KMS-11 (cell line): ENCODE data around the gene AKIP1.
A peak's percentile ranks its signal among the peaks of the same experiment; 100 is the strongest.

Experiments
- H2AFZ ChIP-seq: fragments of 200-600 bp; sonication (generic); 2 replicates; pipeline ENCODE4 v1.6.1; 2016; ENCODE audit warnings: antibody characterized with exemption, mixed run types, low read depth
- H3K27ac ChIP-seq: fragments of 200-600 bp; sonication (generic); 2 replicates; pipeline ENCODE4 v1.6.1; 2016; ENCODE audit warnings: mild to moderate bottlenecking, mixed run types
- H3K27me3 ChIP-seq: fragments of 200-600 bp; sonication (generic); 2 replicates; pipeline ENCODE4 v1.6.1; 2017; ENCODE audit warnings: mild to moderate bottlenecking, low read depth, mixed run types, moderate library complexity; ENCODE audit not compliant: insufficient read depth
- H3K36me3 ChIP-seq: fragments of 200-600 bp; sonication (generic); 2 replicates; pipeline ENCODE4 v1.6.1; 2017; ENCODE audit warnings: mild to moderate bottlenecking, mixed run types; ENCODE audit not compliant: insufficient read depth
- H3K4me1 ChIP-seq: fragments of 200-600 bp; sonication (generic); 2 replicates; pipeline ENCODE4 v1.6.1; 2016; ENCODE audit warnings: mild to moderate bottlenecking, low read depth, mixed run types; ENCODE audit not compliant: poor library complexity, severe bottlenecking
- H3K4me2 ChIP-seq: fragments of 200-600 bp; sonication (generic); 2 replicates; pipeline ENCODE4 v1.7.0; 2016; ENCODE audit warnings: mild to moderate bottlenecking, mixed run types
- H3K4me3 ChIP-seq: fragments of 200-600 bp; sonication (generic); IDR thresholded peaks from 2 replicates; pipeline ENCODE4 v1.6.1; 2017; ENCODE audit warnings: low read depth, low read length, mixed read lengths; ENCODE audit not compliant: insufficient read depth
- H3K79me2 ChIP-seq: fragments of 200-600 bp; sonication (generic); 2 replicates; pipeline ENCODE4 v1.6.1; 2016; ENCODE audit warnings: low read depth, mixed run types; ENCODE audit not compliant: insufficient read depth
- H3K9ac ChIP-seq: fragments of 200-600 bp; sonication (generic); 2 replicates; pipeline ENCODE4 v1.6.1; 2016; ENCODE audit warnings: mild to moderate bottlenecking, mixed run types
- H4K20me1 ChIP-seq: fragments of 200-600 bp; sonication (generic); 2 replicates; pipeline ENCODE4 v1.6.1; 2016; ENCODE audit warnings: mild to moderate bottlenecking, mixed run types; ENCODE audit not compliant: insufficient read depth
- TF ChIP-seq, protein P1 (sequence below): fragments of 200-600 bp; sonication (generic); conservative IDR thresholded peaks from 2 replicates; pipeline ENCODE4 v1.6.1; 2017; ENCODE audit warnings: low read depth, mild to moderate bottlenecking, antibody characterized with exemption, low read length, moderate library complexity, mixed read lengths

Gene AKIP1

DNA sequence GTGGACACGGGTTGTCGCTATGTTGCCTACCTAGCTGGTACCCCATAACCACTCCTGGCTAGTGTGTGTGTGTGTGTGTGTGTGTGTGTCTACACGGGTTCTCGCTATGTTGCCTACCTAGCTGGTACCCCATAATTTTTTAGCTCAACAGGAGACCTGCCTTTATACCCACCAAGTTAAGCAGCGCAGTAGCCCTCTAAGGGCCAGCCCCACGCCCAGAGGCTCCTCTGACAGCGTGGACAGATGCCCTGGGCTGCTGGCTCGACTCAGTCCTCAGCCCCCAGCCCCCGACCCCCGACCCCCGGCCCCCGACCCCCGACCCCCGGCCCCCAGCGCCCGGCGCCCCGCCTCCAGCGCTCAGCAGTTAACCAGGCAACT lies 351 bp upstream of the AKIP1 start:
- no peak overlapping the region for H3K27ac ChIP-seq
- H3K4me1 ChIP-seq = peaks cover 22% of the 10 kb centered on the region
- H3K4me3 ChIP-seq = no peak overlapping the region
- no peak overlapping the region for H3K9ac ChIP-seq
- no peaks in the 10 kb centered on the region for H3K36me3 ChIP-seq
- no peaks in the 10 kb centered on the region for H3K27me3 ChIP-seq
- peak overlapping the region; percentile 42 for H3K4me2 ChIP-seq
- H2AFZ ChIP-seq = peak overlapping the region; percentile 65
- no peaks in the 10 kb centered on the region for H3K79me2 ChIP-seq
- H4K20me1 ChIP-seq = no peaks in the 10 kb centered on the region
- TF ChIP-seq, protein P1, sequence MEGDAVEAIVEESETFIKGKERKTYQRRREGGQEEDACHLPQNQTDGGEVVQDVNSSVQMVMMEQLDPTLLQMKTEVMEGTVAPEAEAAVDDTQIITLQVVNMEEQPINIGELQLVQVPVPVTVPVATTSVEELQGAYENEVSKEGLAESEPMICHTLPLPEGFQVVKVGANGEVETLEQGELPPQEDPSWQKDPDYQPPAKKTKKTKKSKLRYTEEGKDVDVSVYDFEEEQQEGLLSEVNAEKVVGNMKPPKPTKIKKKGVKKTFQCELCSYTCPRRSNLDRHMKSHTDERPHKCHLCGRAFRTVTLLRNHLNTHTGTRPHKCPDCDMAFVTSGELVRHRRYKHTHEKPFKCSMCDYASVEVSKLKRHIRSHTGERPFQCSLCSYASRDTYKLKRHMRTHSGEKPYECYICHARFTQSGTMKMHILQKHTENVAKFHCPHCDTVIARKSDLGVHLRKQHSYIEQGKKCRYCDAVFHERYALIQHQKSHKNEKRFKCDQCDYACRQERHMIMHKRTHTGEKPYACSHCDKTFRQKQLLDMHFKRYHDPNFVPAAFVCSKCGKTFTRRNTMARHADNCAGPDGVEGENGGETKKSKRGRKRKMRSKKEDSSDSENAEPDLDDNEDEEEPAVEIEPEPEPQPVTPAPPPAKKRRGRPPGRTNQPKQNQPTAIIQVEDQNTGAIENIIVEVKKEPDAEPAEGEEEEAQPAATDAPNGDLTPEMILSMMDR = no peak

DNA sequence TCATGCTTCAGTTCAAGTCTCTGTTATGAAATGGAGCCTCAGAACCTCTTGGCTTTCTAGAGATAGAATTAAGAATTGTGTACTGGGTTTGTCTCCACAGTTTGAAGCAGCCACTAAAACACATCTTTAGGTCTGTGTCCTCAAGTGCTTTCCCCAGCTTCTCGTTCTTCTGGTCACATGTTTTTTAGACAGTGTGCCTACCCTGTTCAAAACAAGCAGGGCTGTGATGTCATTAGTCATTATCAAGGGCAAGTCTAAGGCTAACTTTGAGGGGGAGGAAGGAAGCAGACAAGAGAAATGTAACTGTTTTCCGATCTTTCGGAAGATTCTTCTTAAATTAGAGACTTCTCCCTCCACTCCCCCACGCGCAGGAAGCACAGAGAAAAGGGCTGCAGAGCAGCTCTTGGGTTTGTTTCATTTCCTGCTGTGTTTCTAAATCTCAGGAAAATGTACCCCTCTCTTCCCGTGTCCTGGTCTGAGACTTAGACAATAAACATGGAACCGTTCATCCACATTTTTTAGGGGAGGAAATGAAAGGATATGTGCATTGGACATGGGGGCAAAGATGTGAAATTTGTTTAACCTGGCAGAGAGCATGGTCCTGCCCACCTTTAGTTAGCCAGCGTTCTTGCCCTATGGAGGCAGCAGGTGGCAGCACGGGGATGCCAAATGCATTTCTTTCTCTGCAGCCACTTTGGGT lies 3.1 kb downstream of the AKIP1 start:
- Histone ChIP-seq H2AFZ (peak overlapping the region; percentile 64; the same call in 1 of the 2 replicates), H3K4me3 (no peak overlapping the region), H3K4me1 (peaks cover 28% of the 10 kb centered on the region), H3K27ac (peak overlapping the region; percentile 42), H3K79me2 (no peaks in the 10 kb centered on the region), H3K27me3 (no peaks in the 10 kb centered on the region), H3K4me2 (peak overlapping the region; percentile 53), H3K36me3 (no peaks in the 10 kb centered on the region), H4K20me1 (no peaks in the 10 kb centered on the region), H3K9ac (peak overlapping the region; percentile 8; the same call in 1 of the 2 replicates)
- TF ChIP-seq, protein P1 = peak; percentile 82

DNA sequence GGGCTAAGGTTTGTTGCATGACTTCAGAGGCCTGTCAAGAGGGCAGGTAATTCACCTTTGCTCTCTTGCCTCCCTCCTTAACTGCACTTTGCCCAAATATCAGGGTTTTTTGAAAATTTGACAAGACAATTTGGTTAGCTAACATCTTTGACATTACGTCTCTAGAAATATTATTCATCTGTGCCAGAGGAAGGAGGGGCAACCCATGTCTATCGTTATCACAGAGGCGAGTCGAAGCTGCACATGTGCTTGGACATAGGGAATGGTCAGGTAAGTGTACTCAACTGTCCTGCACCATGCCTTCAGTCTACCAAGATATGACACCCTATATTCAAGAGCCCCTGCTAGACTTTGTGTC lies 3.7 kb downstream of the AKIP1 start:
- Histone ChIP-seq H3K4me2 (peak overlapping the region; percentile 53; the same call in 1 of the 2 replicates), H3K9ac (no peak overlapping the region), H3K27me3 (no peaks in the 10 kb centered on the region), H3K79me2 (no peaks in the 10 kb centered on the region), H3K36me3 (no peaks in the 10 kb centered on the region), H3K27ac (no peak overlapping the region; the same call in 1 of the 2 replicates), H3K4me1 (peaks cover 28% of the 10 kb centered on the region), H2AFZ (no peak overlapping the region), H3K4me3 (no peak overlapping the region), H4K20me1 (no peaks in the 10 kb centered on the region)
- TF ChIP-seq, protein P1 = peak; percentile 8; the same call in 1 of the 2 replicates

- no peak overlapping the region for H2AFZ ChIP-seq
- no peaks in the 10 kb centered on the region for H3K36me3 ChIP-seq
- H3K27ac ChIP-seq = peak overlapping the region; percentile 10; the same call in 1 of the 2 replicates
Observed at GRCh38 chr11:8917157-8917825, 6.3 kb downstream of the AKIP1 start.

More at GRCh38 chr11:8917157-8917825, 6.3 kb downstream of the AKIP1 start:
- Histone ChIP-seq H3K27me3 (no peaks in the 10 kb centered on the region), H3K9ac (no peak overlapping the region), H3K79me2 (no peaks in the 10 kb centered on the region), H3K4me2 (peak overlapping the region; percentile 5; the same call in 1 of the 2 replicates), H4K20me1 (no peaks in the 10 kb centered on the region), H3K4me1 (peaks cover 28% of the 10 kb centered on the region), H3K4me3 (no peak overlapping the region)
- TF ChIP-seq, protein P1 = no peak
